AG08395 (cell line): ENCODE results near the gene ANKS1A.
"Not testable (repeated sequence)": the region's sequence is repeated elsewhere in the genome, so short reads cannot be mapped to it uniquely, and the experiment has no call there.

Experiments
- DNase-seq: peaks from one replicate; pipeline ENCODE4 v3.0.0; 2012; ENCODE audit warnings: mixed read lengths, low spot score

Gene ANKS1A

DNA sequence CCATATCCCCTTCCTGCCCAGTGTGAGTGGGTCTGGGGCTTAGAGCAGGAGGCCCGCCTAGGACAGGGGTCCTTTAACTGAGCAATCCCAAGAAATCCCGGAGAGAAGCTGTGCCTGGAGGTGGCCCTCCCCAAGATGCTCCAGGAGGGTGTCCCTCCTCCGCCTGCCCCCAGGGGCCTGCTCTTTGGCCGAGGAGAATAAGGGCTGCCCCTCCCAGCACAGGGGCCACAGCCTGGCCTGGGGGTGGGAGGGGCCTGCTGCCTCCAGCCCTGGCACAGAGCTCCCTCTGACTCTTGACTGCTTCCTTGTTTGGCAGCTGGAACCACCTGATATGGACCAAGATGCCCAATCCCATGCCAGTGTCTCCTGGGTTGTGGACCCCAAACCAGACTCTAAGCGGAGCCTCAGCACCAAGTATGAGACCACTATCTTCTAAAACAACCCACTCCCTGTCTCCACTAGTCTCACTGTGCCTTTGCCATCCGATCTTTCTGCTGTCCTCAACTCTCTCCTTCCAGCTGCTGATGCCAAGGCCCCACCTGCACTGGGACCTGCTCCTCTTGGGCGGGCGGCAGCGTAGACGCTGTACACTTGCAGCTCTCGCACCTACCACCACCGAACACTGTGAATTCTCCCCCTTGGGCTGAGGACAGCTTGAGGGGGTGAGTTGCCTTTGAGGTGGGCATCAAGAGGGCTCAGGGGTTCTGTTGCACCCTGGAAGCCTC, 197.7 kb downstream of the ANKS1A start:
- no peak for DNase-seq

DNA sequence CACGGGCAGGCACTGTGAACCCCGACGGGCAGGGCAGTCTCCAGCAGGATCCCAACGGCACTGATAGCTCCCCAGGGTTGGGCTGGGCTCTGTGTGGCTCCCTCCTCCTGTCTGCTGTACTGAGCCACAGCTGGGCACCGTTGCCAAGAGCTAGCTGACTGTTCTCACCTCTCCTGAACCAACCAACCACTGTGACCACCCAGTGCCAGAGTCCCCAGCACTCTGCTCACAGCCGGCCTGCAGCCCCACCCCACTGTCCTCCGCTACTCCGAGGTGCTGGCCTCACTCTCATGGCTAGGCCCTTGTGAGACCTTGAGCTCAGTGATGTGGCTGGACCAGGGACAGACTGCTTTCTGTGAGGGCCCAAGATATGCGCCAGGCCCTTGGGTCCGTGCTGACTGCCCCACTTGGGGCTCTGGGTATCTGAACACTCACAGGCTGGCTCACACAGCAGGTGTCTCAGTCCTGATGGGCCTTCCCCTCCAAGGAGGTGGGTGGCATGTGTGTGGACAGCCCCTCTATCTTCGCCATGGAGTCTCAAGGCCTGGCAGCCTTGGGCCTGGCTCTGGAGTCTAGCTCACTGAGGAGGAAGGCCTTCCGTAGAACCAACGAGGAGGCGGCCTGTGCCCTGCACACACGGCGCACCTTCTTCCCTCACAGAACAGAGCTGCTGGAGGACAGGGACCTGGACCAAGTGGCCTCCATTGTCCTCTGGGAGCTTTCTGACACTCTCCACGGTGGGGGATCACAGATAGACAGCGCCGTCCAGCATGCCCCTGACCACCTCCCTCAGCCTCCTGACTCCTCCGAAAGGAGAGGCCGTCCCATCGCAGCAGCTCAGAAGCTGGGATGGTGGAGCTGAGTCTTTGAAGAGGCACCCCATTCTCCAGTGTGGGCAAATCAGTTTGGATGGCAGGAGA, 198.6 kb downstream of the ANKS1A start:
- DNase-seq: no peak

DNA sequence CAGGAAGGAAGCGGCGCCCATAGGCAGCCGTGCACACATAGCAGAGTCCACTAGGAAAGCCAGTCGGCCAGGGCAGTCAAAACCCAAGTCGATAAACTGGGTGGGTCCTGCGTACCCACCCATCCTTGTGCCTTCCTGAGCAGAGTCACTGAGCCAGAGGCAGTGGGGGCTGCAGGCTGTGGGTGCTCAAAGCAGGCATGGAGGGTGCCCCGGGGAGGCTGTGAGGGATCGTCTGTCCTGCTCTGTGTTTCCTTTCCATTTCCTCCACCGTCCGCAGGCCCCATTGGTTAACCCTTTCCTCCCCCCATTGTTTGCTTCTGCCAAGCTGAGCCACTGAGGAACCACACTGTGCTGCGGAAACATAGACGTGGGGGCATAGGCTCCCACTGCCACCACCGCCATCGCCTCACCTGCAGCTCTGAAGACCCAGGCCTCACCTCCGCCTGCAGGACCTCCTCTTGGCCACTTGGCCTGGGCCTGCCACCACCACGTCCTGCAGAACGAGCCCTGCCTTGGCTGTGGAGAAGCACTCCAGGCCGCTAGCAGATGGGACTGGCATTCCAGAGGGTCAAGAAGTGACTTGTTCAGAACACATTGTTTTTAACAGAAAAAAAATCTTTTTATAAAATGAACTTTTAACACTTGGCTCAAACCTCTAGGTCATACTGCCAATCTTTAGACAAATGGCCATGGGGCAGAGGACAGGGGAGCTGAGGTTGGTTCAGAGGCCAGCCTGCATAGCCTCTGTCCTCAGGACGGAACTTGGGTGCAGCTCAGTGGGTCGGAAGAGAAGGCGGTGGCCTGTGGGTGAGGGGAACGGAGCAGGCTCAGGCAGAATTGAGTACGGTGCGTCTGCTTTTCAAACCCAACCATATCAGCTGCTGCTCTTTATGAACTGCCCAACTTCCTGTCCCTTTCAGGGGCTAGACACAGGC, 199.5 kb downstream of the ANKS1A start:
- no peak for DNase-seq

DNA sequence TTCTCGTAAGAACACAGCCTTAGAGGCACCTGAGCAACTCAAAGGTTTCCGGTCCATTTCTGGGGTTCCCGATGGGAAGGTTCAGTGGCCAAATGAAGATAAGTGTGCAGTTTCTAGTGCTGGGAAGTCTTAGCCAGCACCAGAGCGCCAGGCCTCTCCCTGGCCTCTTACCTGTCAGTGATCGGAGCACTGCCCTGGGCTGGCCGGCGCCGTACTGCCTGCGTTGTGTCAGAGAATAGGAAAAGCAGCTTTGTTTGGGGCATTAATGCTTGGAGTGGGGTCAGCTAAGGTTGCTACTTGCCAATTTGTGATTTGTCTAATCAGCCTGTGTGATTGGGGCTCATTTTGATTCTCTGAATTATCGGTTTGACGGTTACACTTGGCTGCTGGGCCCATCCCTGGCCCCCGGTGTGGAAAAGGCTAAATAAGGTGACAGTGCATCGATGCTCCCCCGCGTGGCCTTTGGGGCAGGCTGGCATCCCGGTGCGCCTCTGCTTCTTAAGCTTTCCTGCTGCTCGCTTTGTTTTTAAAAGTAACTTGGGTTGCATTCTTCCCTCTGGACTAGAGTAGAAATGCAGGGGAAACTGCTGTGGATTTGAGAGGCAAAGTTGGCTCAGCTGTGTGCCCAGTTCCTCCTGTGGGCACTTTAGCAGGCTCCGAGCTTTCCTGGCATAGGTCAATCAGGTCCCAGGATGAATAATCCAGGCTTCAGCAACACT, 200.3 kb downstream of the ANKS1A start:
- no peak for DNase-seq

DNA sequence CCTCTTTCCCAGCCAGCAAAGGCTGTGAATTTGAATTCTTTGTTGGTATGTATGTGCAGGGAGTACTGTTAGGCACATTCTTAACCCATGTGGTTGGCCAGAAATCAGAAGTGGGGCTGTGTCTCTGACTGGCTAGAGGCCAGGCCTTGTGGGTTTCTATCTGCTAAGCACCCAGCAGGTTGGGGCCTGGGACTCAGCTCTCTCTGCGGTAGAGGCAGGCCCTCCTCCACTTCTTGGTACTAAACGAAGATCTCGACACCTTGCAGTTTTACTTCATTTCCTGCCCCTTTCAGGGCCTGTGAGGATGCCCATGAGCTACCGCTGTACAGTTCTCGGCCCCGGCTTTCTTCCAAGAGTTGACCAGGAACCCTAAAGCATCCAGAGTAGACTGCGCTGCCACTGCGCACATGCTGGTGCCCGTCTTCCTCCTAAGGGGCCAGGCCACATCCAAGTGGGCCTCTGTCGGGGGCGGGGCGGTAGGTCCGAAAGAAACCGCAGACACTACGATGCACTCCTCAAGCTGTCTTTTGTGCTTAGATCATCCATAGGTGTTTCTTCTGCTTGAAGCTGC, 201.0 kb downstream of the ANKS1A start:
- DNase-seq: peak; percentile 67

DNA sequence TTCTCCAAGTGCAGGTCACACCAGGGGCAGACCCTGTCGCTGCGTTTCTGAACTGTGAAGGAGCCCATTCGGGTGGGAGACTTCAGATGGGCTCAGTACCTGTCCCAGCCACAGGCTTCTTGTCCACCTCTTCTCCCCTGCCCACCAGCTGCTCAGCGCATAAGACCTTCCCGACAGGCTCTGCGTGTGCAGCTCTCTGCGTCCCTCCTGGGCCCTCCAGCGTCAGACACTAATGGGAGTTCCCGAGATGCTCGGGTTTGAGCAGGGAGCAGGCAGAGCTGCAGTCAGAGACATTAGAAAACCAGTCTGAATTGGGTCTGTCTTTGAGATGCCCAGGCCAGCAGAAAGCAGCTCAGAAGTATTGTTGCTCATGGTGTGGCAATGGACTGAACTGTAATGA, 201.7 kb downstream of the ANKS1A start:
- no peak for DNase-seq

DNA sequence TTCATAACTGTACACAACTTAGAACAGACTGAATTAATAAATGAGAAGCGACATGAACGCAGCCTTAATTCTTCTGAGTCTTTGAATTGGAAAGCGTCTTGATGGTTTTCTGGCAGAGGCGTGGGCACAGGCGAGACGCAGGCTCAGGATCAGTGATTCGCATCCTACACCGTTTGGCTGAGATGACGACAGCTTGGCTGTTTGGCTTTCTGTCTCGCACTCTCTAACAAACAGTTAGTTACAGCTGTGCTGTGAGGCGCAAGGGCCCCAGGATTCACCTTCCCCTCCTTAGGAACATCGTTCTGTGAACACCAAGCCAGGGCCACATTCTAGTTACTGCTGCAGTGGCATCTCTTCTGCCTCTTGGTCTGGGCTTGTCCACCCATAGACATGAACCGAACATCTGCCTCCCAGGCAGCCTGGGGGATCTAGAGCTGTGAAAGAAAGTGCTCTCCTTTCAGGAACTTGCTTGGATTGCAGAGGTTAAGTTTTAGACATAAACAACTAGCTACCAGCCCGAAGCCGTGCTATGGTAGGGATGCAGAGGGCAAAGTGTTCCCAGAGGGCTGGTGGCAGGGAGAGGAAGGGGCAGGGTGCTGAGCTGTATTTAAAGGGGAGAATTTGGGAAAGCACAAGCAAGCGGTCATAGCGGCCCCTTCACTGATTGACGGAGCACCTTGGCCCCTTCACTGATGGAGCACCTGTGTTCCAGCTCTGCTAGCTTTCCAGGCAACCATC, 202.5 kb downstream of the ANKS1A start:
- DNase-seq: peak; percentile 38

DNA sequence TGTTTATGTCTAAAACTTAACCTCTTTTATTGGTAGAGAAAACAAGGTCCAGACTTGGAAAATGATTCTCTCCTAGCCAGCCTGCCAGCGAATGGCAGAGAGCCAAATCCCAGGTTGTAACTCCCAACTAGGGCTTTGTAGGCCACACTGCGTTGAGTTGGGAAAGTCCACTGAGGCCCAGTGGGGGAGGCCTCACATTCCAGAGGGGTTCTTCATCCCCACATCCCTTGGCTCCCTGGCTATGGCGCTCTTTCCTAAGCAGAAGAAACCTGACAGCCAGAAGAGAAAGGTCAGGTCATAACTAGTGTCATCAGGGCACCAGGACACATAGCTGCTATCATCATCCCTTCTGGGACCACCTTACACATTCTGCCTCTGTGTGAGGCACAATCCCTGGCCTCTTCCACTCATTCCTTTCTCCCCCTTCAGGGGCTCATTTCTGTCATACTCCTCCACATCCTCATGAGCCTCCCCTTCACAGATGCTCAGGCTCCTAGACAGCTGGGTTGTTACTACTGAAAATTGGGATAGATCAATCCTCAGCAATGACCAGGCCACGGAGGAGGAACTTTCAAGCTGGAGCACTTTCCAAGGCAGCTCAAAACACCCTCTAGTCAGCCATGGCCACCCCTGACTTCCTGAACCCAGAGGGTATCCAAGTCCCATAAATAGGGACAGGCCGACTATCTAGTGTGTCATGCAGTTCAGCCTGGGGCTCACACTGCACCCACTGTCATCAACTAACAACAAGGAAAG, 203.5 kb downstream of the ANKS1A start:
- peak; percentile 70 for DNase-seq

DNA sequence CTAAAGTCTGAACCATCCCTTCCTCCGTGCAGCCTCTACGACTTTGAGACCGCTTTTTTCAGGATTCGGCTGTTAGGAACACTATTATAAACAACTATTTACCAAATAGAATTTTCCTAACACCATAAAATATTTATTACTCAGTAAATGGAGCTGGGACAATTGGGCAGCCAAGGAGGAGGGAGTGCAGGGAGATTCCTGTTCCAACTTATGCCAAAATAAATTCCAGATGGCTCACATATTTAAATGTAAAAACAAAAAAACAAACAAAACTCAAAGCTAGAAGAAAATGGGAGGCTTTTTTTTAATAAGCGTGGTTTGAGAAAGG, 204.0 kb downstream of the ANKS1A start:
- peak; percentile 31 for DNase-seq

DNA sequence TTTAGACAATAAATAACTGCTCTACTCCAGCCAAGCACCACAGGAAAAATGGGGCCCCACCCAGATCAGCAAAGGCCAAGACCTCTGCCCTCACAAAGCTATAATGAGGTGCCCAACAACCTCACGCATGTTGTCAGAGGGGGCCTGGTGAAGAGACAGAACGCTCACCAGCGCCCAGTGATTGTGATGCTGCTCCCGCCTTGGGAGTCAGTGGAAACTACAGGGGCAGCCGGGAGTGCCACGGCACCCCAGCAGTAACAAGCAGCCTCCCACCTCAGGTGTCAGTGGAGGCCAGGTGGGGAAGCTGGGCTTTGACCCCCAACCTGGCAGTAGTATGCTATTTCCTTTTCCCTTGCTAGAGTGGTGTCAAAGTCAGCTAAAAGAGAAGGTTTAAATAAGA, 204.7 kb downstream of the ANKS1A start:
- DNase-seq: no peak

DNA sequence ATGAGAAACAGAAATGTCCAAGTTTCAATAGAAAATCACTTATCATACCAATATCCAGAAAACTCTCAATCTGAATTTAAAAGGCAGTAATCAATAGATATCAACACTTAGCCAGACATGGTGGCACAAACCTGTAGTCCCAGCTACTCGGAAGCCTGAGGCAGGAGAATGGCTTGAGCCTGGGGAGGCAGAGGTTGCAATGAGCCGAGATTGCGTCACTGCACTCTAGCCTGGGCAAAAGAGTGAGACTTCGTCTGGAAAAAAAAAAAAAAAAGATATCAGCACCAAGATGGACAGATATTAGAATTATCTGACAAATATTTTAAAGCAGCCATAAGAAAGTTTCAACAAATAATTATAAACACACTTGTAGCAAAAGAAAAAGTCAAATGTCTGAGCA, 205.1 kb downstream of the ANKS1A start:
- DNase-seq: no peak

DNA sequence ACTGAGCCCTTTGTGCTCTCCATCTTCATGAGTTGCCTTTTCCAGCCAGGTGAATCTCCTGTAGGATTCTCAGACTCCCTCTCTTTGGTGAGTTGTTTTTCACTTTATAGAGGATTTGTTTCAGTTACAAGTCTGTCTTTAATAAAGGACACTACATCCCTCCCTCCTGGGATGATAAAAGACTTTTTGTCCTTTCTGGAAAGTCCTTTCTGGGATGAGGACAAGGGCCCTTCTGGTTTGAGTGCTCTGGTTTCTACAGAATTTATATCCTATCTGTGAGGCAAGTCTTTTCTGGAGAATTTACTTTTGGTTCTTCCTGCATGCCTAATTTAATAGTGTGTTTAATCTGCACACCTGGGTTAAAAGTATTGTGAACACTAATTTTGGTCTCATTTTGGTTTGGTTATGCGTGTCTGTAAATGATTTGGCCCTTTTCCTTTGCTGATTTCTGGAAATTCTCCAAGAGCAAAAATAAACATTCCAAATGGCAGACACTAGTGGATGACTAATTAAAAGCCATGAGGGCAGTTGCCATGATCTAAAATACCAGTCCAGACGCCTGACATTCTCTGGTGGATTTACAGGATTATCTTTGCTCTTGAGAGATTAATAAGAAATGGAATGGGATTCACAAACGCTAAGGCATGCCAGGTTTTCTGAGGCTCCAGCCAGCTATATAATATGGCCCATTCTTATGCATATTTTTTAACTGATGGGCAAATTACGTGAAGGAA, 207.2 kb downstream of the ANKS1A start:
- peak; percentile 82 for DNase-seq

DNA sequence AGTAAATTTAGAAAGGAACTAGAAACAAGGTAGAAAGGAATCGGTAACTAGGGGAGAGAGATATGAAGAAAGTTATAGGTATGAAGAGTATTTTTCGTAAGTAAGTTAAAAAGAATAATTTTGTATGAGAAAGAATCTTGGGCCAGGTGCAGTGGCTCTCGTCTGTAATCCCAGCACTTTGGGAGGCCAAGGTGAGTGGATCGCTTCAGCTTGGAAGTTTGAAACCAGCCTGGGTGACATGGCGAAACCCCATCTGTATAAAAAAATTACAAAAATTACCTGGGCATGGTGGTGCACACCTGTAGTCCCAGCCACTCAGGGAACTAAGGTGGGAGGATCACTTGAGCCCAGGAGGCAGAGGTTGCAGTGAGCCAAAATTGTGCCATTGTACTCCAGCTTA, 210.1 kb downstream of the ANKS1A start:
- no peak for DNase-seq

DNA sequence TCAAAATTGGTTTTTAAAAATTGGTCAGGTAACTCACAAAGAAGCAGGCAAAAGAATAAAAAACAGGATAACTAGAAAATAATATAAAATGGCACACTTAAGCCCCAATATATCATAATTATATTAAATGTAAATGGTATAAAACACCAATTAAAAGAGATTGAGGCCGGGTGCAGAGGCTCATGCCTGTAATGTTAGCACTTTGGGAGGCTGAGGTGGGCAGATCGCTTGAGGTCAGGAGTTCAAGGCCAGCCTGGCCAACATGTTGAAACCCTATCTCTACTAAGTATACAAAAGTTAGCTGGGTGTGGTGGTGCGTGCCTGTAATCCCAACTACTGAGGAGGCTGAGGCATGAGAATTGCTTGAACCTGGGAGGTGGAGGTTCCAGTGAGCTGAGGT, 216.0 kb downstream of the ANKS1A start:
- no peak for DNase-seq

DNA sequence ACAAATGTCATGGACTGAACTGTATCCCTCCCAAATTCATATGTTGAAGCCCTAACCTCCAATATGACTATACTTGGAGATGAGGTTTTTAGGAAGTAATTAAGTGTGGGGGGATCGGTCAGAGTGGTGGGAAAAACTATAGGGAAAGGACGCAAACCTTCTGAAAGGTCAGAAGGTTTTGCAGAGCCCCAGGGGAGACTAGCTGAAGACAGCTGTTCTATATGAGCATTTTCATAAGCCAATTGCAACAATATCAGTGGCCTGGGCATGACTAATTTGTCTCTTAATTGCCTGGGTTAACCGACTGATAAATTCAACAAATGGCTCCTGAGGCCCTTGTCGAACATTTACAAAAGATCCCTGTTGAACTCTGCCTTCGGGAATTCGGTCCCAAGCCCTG, 217.0 kb downstream of the ANKS1A start:
- DNase-seq: not testable (repeated sequence)

DNA sequence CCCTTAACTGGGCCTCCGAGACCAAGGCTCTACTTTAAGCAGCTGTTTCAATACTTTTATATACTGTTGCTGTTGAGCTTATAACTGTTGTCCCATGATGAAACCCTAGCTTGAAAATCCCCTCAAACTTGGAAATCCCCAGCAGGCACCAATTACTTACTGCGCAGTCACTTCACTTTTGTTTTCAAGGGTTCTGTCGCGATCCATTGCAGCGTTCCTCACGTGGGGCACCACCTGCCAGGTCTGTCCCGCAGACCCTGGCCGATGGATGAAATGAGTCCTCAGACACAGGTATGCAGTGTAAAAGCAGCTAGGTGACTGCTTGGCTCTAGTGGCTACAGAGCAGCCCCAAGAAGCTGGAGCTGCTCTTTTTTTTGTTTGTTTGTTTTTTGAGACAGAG, 218.2 kb downstream of the ANKS1A start:
- not testable (repeated sequence) for DNase-seq

DNA sequence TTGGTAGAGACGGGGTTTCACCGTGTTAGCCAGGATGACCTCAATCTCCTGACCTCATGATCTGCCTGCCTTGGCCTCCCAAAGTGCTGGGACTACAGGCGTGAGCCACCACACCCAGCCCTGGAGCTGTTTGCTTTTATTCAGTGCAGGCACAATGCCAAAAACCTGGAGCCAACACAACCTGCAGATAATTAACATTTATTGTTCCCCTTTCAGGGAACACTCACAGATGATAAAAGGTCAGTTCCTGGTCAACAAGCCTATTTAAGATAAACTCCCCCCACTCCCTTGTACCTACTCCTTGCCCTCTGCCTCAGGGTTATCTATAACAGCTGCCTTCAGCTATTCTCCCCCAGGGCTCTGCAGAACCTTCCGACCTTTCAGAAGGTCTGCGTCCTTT, 218.7 kb downstream of the ANKS1A start:
- not testable (repeated sequence) for DNase-seq

DNA sequence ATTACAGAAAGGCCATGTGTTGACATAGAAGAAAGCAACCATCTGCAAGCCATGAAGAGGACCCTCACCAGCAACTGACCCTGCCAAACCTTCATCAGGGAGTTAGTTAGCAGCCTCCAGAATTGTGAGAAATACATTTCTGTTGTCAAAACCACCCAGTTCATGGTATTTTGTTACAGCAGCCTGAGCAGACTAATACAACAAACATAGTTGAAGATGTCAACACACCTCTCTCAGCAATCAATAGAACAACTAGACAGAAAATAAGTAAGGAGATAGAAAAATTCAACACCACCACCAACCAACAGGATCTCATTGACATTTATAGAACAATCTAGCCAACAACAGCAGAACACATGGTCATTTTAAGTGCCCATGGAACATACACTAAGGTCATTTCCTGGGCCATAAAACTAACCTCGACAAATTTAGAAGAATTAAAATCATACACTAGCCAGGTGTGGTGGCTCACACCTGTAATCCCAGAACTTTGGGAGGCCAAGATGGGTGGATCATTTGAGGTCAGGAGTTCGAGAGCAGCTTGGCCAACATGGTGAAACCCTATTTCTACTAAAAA, 219.3 kb downstream of the ANKS1A start:
- DNase-seq: no peak

DNA sequence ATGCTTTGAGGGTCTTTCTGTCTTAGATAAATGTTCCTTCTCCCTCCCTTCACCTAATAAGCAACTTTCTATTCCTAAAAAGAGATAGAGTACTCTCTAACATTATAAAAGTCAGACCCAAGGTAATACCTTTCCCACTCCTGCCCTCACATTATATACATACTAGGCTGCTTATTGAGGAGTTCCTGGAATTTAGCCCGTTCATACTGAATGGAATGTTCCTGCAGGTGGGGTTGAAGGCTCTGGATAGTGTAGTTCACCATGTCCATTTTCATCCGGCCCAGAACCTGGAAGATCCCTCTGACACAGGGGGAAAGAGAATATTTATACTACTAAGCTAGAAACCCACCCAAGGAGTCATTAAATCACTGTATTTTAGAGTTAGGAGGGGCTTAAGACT, 231.7 kb downstream of the ANKS1A start:
- DNase-seq: no peak
